ENCODE data around the gene MRPL4. TPM values are rescaled to one million over a fixed set of nuclear protein-coding genes. Genes with fewer than 3 reads are reported as not detected.

MRPL4 gene
- total and polyA plus RNA-seq, 2 of the 13 experiments (the other 11 are each of a cell fraction or from before 2014, with no cell fraction given): 40.6 to 42.5 TPM

GRCh38 chr19:10260141-10260584, 8.1 kb downstream of the MRPL4 start (continued):
- TF ChIP-seq TBP (CRISPR knock-in tag; IDR thresholded peaks at IDR 0.05) (no peak), HOXA5 (CRISPR knock-in tag; IDR thresholded peaks at IDR 0.05) (no peak), IRX3 (CRISPR knock-in tag; IDR thresholded peaks at IDR 0.05; ENCODE audit: borderline replicate concordance, low read depth) (no peak), IKZF5 (CRISPR knock-in tag; IDR thresholded peaks at IDR 0.05) (peak; percentile 80; the same call in 1 of the 2 replicates), ZNF616 (CRISPR knock-in tag; IDR thresholded peaks at IDR 0.05; ENCODE audit: low read depth) (no peak), YEATS2 (CRISPR knock-in tag; IDR thresholded peaks at IDR 0.05; ENCODE audit: borderline replicate concordance) (0 out of 2 replicates have a peak, but pooled peaks have one; percentile 8), ZBTB38 (CRISPR knock-in tag; IDR thresholded peaks at IDR 0.05) (0 out of 2 replicates have a peak, but pooled peaks have one; percentile 6), SAP130 (CRISPR knock-in tag; IDR thresholded peaks at IDR 0.05; ENCODE audit: low read depth) (peak; percentile 31; the same call in 1 of the 2 replicates)
- TF ChIP-seq, protein P1, sequence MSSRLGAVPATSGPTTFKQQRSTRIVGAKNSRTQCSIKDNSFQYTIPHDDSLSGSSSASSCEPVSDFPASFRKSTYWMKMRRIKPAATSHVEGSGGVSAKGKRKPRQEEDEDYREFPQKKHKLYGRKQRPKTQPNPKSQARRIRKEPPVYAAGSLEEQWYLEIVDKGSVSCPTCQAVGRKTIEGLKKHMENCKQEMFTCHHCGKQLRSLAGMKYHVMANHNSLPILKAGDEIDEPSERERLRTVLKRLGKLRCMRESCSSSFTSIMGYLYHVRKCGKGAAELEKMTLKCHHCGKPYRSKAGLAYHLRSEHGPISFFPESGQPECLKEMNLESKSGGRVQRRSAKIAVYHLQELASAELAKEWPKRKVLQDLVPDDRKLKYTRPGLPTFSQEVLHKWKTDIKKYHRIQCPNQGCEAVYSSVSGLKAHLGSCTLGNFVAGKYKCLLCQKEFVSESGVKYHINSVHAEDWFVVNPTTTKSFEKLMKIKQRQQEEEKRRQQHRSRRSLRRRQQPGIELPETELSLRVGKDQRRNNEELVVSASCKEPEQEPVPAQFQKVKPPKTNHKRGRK (CRISPR knock-in tag; IDR thresholded peaks at IDR 0.05): no peak

- CTCF ChIA-PET (ENCODE audit: low intra/inter-chr PET ratio, low total read pairs): no interaction called here
- TF ChIP-seq THYN1 (CRISPR knock-in tag; IDR thresholded peaks at IDR 0.05; ENCODE audit: borderline replicate concordance, low read depth) (no peak), STAT6 (CRISPR knock-in tag; IDR thresholded peaks at IDR 0.05; ENCODE audit: borderline replicate concordance) (no peak), ZNF335 (CRISPR knock-in tag; IDR thresholded peaks at IDR 0.05) (no peak), ZNF766 (CRISPR knock-in tag; IDR thresholded peaks at IDR 0.05; ENCODE audit: borderline replicate concordance) (no peak), ZNF180 (CRISPR knock-in tag; IDR thresholded peaks at IDR 0.05; ENCODE audit: borderline replicate concordance, low read depth) (no peak), ZNF143 (CRISPR knock-in tag; IDR thresholded peaks at IDR 0.05) (no peak), ZNF235 (CRISPR knock-in tag; IDR thresholded peaks at IDR 0.05; ENCODE audit: borderline replicate concordance) (no peak)
- TF ChIP-seq, protein P2, sequence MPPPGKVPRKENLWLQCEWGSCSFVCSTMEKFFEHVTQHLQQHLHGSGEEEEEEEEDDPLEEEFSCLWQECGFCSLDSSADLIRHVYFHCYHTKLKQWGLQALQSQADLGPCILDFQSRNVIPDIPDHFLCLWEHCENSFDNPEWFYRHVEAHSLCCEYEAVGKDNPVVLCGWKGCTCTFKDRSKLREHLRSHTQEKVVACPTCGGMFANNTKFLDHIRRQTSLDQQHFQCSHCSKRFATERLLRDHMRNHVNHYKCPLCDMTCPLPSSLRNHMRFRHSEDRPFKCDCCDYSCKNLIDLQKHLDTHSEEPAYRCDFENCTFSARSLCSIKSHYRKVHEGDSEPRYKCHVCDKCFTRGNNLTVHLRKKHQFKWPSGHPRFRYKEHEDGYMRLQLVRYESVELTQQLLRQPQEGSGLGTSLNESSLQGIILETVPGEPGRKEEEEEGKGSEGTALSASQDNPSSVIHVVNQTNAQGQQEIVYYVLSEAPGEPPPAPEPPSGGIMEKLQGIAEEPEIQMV (CRISPR knock-in tag; IDR thresholded peaks at IDR 0.05; ENCODE audit: low read depth): no peak
These were observed 10.8 kb downstream of the MRPL4 start for GRCh38 chr19:10262771-10263170.

More at GRCh38 chr19:10262771-10263170, 10.8 kb downstream of the MRPL4 start:
- DNase-seq (ENCODE audit: low spot score) (no peak), ATAC-seq (no peak), FAIRE-seq (no peak)
- 68% methylated on average over 7 of the region's 7 CpGs for WGBS (ENCODE audit: low lambda C conversion rate)
- Histone ChIP-seq H3K4me1 (ENCODE audit: insufficient read depth, low read length) (peaks cover 45% of the 10 kb centered on the region), H3K4me3 (replicated peaks in 1 of 3; ENCODE audit: insufficient read depth in 1 of 3, low read depth in 2 of 3, low read length in 3 of 3) (no peak overlapping the region), H3K36me3 (replicated peaks in 1 of 2; ENCODE audit: control insufficient read depth in 1 of 2, insufficient read depth in 2 of 2, low read length in 2 of 2) (peaks cover 5 to 10% of the 10 kb centered on the region in 2 experiments; a peak in 4 of 5 replicates), H2AFZ (ENCODE audit: low read length) (no peak overlapping the region), H3K27me3 (ENCODE audit: control insufficient read depth in 1 of 2, insufficient read depth in 2 of 2, low read length in 2 of 2) (no peaks in the 10 kb centered on the region), H3K4me2 (ENCODE audit: low read depth, low read length) (no peak overlapping the region), H3K9me3 (ENCODE audit: low read length) (no peaks in the 10 kb centered on the region), H3K79me2 (ENCODE audit: insufficient read depth, low read length) (no peaks in the 10 kb centered on the region), H4K20me1 (ENCODE audit: insufficient read depth, low read length) (no peaks in the 10 kb centered on the region), H3K27ac (ENCODE audit: extremely low read length, insufficient read depth, low read length) (no peak overlapping the region), H3K9ac (ENCODE audit: insufficient read depth, low read depth, low read length) (no peak overlapping the region)
- POLR2A ChIA-PET: interaction anchor here (0.7 to 1.2 kb wide), 2 partner anchors 8 to 24 kb away, joined by 3 to 4 read pairs; partner anchors contain the start of genes ICAM1 and ICAM4
- intact Hi-C loops (cut with micrococcal nuclease; ENCODE audit: unreplicated experiment) (no loop called here), in situ Hi-C loops (cut with HindIII; ENCODE audit: extremely low pct_ligation_motif_present, low pct_unique_long_range_greater_than_20kb) (no loop called here)
- no TSS peak for BruUV-seq (replicated peaks)

Data from HepG2 (cell line).